Spleen (tissue), 11 donors: ENCODE results near the gene ZC3H7A. TPM values are rescaled to one million over a fixed set of nuclear protein-coding genes. Genes with fewer than 3 reads are reported as not detected.

ENCODE experiments used
- DNase-seq: peaks from one replicate; pipeline ENCODE4 v3.0.0-alpha.2; 2020
- H3K27ac ChIP-seq, 8 donors: fragments of 200-600 bp; sonication (generic) in 7 of 8; 1 replicate in 4 of 8; 2 replicates in 4 of 8; pipeline versions ENCODE4 v1.5.0 to v1.8.0; 2016 to 2021; ENCODE audit warnings: inconsistent platforms in 4 of 8, mild to moderate bottlenecking in 4 of 8, moderate library complexity in 1 of 8
- H3K27me3 ChIP-seq, 7 donors: fragments of 200-600 bp; sonication (generic) in 6 of 7; replicated peaks in 1 of 7; 1 replicate in 4 of 7; 2 replicates in 3 of 7; pipeline versions ENCODE4 v1.5.0 to v1.8.0; 2016 to 2021; ENCODE audit warnings: inconsistent platforms in 3 of 7, mild to moderate bottlenecking in 1 of 7
- H3K36me3 ChIP-seq, 6 donors: fragments of 200-600 bp; sonication (generic) in 5 of 6; 1 replicate in 4 of 6; 2 replicates in 2 of 6; pipeline versions ENCODE4 v1.5.0 to v1.8.0; 2016 to 2021; ENCODE audit warnings: inconsistent platforms in 2 of 6
- H3K4me1 ChIP-seq, 6 donors: fragments of 200-600 bp; sonication (generic) in 5 of 6; 1 replicate in 3 of 6; 2 replicates in 3 of 6; pipeline versions ENCODE4 v1.5.0 to v1.8.0; 2016 to 2021; ENCODE audit warnings: inconsistent platforms in 3 of 6
- H3K4me3 ChIP-seq, 8 donors: fragments of 200-600 bp; sonication (generic) in 7 of 8; 1 replicate in 4 of 8; 2 replicates in 4 of 8; pipeline versions ENCODE4 v1.5.0 to v1.8.0; 2016 to 2021; ENCODE audit warnings: inconsistent platforms in 4 of 8, mild to moderate bottlenecking in 4 of 8, moderate library complexity in 2 of 8
- H3K9me3 ChIP-seq, 8 donors: fragments of 200-600 bp; sonication (generic) in 7 of 8; 1 replicate in 4 of 8; 2 replicates in 4 of 8; pipeline versions ENCODE4 v1.5.0 to v1.8.0; 2016 to 2021; ENCODE audit warnings: inconsistent platforms in 4 of 8
- CTCF ChIP-seq, 11 experiments: fragments of 200-600 bp in 7 of 11; fragments of 450-650 bp in 4 of 11; sonication (generic) in 4 of 11; IDR thresholded peaks in 8 of 11; conservative IDR thresholded peaks in 3 of 11; 1 replicate in 7 of 11; 2 replicates in 4 of 11; pipeline versions ENCODE4 v1.4.0 to v1.8.0; 2016 to 2021; ENCODE audit warnings: antibody characterized with exemption in 11 of 11, inconsistent platforms in 4 of 11, mild to moderate bottlenecking in 1 of 11
- POLR2A ChIP-seq, 3 donors: fragments of 450-650 bp; IDR thresholded peaks; one replicate each; pipeline ENCODE4 v1.5.1; 2017; ENCODE audit warnings: antibody characterized with exemption in 3 of 3, mild to moderate bottlenecking in 1 of 3
- POLR2AphosphoS5 ChIP-seq, 3 donors: sonication (generic); formaldehyde crosslinking; IDR thresholded peaks; one replicate each; pipeline ENCODE4 v1.5.1; 2017; ENCODE audit warnings: antibody characterized with exemption in 3 of 3
- WGBS, 5 donors: extraction: QIAGEN DNeasy Blood & Tissue Kit in 3 of 5; methylation state at CpG; one replicate each; pipeline versions ENCODE4 v1.1.5 to v1.1.7; 2013 to 2018; 5-methylcytosine and 5-hydroxymethylcytosine counted together
- intact Hi-C: fragments of 100-400 bp; cut with DNase I; formaldehyde crosslinking; loops from one replicate; pipeline ENCODE4 v1.15.0; 2023; ENCODE audit warnings: low total_unique reads
- polyA plus RNA-seq, 3 donors: library from polyadenylated mRNA; stranded (reverse); fragments of 200-250 nt; gene quantifications; one replicate each; pipeline ENCODE4 v1.2.1, GENCODE V29; 2013
- total RNA-seq, 7 donors: library from RNA; depleted of rRNA in 3 of 7; stranded (reverse); fragments of >200 nt in 3 of 7; fragmentation: NEBNext Ultra II Directional in 4 of 7; extraction: Animal tissue kit (Norgen Biotek cat#: 25700) in 4 of 7; gene quantifications; one replicate each; pipeline versions ENCODE4 v1.1.0 to v1.2.1, GENCODE V29; 2016 to 2021
- donor health status: healthy with polysubstance abuse.
- donor health status: DM: no; HTN: no; CAD: no; lungs with moderate emphysema.
- donor health status: DM: no; HTN: no; CAD: no.
- donor health status: Bipolar disorder and iron deficiency.
- donor health status: healthy.
- donor health status: DM: no; HTN: no; CAD: no.
- donor health status: DM: yes; HTN: yes; CAD: no.

ZC3H7A gene
- total and polyA plus RNA-seq, 10 donors, result 28.7 to 118 (median 80.9) TPM

GRCh38 chr16:11794447-11794846 lies 2.6 kb downstream of the ZC3H7A start:
- no peaks in the 10 kb centered on the region for H3K27me3 ChIP-seq
- peaks cover 40 to 89% (median 76%) of the 10 kb centered on the region in 6 donors for H3K4me1 ChIP-seq
- 10 to 30% (median 18%) methylated on average over 2 of the region's 2 CpGs for WGBS, 5 donors
- H3K9me3 ChIP-seq, result no peaks in the 10 kb centered on the region
- peak overlapping the region in 7 of 8 donors; percentile 34 to 99 (median 98) for H3K27ac ChIP-seq
- peaks cover 0 to 33% (median 0%) of the 10 kb centered on the region in 6 donors for H3K36me3 ChIP-seq
- DNase-seq, result no peak
- H3K4me3 ChIP-seq, result peak overlapping the region in 1 of 8 donors; percentile 75
- TF ChIP-seq CTCF (IDR thresholded peaks at IDR 0.05 in 8 of 11, conservative IDR thresholded peaks at IDR 0.05 in 3 of 11) (no peak), POLR2A (IDR thresholded peaks at IDR 0.05) (no peak), POLR2AphosphoS5 (IDR thresholded peaks at IDR 0.05) (no peak)
- intact Hi-C loops, result loop anchor here (10.0 kb wide), 1 partner anchor 50 kb away; the partner anchor contains the start of gene TXNDC11

- Histone ChIP-seq H3K4me1 (peaks cover 34 to 89% (median 76%) of the 10 kb centered on the region in 6 donors), H3K4me3 (peak overlapping the region in 1 of 8 donors; percentile 5), H3K27ac (peak overlapping the region in 7 of 8 donors; percentile 34 to 99 (median 98)), H3K9me3 (no peaks in the 10 kb centered on the region), H3K27me3 (no peaks in the 10 kb centered on the region), H3K36me3 (peaks cover 0 to 33% (median 0%) of the 10 kb centered on the region in 6 donors)
- TF ChIP-seq POLR2A (IDR thresholded peaks at IDR 0.05) (no peak), POLR2AphosphoS5 (IDR thresholded peaks at IDR 0.05) (peak in 1 of 3 donors; percentile 16)
- DNase-seq, result no peak
- intact Hi-C loops, result loop anchor here (10.0 kb wide), 1 partner anchor 49 kb away; the partner anchor contains the start of gene TXNDC11
- WGBS, 5 donors, result 61 to 77% (median 65%) methylated on average over 7 of the region's 7 CpGs
Observed at GRCh38 chr16:11793840-11794239, 3.2 kb downstream of the ZC3H7A start.

- Histone ChIP-seq H3K4me1 (peaks cover 33 to 89% (median 76%) of the 10 kb centered on the region in 6 donors), H3K27ac (peak overlapping the region in 7 of 8 donors; percentile 4 to 99 (median 96)), H3K4me3 (no peak overlapping the region), H3K36me3 (peaks cover 0 to 33% (median 0%) of the 10 kb centered on the region in 6 donors), H3K27me3 (no peaks in the 10 kb centered on the region), H3K9me3 (no peaks in the 10 kb centered on the region)
- WGBS, 5 donors, result 81 to 87% (median 83%) methylated on average over 7 of the region's 7 CpGs
- TF ChIP-seq CTCF (IDR thresholded peaks at IDR 0.05 in 8 of 11, conservative IDR thresholded peaks at IDR 0.05 in 3 of 11) (no peak), POLR2AphosphoS5 (IDR thresholded peaks at IDR 0.05) (no peak), POLR2A (IDR thresholded peaks at IDR 0.05) (no peak)
- intact Hi-C loops, result loop anchor here (10.0 kb wide), 1 partner anchor 48 kb away; the partner anchor contains the start of gene TXNDC11
- DNase-seq, result no peak
Observed at GRCh38 chr16:11792410-11793241, 4.4 kb downstream of the ZC3H7A start.

- DNase-seq, result no peak
- intact Hi-C loops, result loop anchor here (10.0 kb wide), 1 partner anchor 46 kb away; the partner anchor contains the start of gene TXNDC11
Observed at GRCh38 chr16:11791144-11791828, 5.8 kb downstream of the ZC3H7A start.

More at GRCh38 chr16:11791144-11791828, 5.8 kb downstream of the ZC3H7A start:
- Histone ChIP-seq H3K27me3 (no peaks in the 10 kb centered on the region), H3K9me3 (no peaks in the 10 kb centered on the region), H3K4me1 (peaks cover 33 to 100% (median 88%) of the 10 kb centered on the region in 6 donors), H3K36me3 (peaks cover 0 to 33% (median 0%) of the 10 kb centered on the region in 6 donors), H3K27ac (peak overlapping the region in 5 of 8 donors; percentile 48 to 99 (median 99)), H3K4me3 (no peak overlapping the region)
- no peak for TF ChIP-seq CTCF (IDR thresholded peaks at IDR 0.05 in 8 of 11, conservative IDR thresholded peaks at IDR 0.05 in 3 of 11)
- TF ChIP-seq POLR2AphosphoS5 (IDR thresholded peaks at IDR 0.05), result no peak
- TF ChIP-seq POLR2A (IDR thresholded peaks at IDR 0.05), result no peak
- 72 to 81% (median 78%) methylated on average over 8 of the region's 8 CpGs for WGBS, 5 donors
